ENCODE measurements around the gene CHST8. TPM values are rescaled to one million over a fixed set of nuclear protein-coding genes. Genes with fewer than 3 reads are reported as not detected.
"Not testable (repeated sequence)": the region's sequence is repeated elsewhere in the genome, so short reads cannot be mapped to it uniquely, and the experiment has no call there.

CHST8 gene
- under 1 TPM; 0.14 to 0.39 (median 0.27) TPM for polyA plus RNA-seq (ENCODE audit: insufficient read length in 4 of 4)

GRCh38 chr19:33621811-33622504 lies at the start of gene CHST8:
TSS of gene CHST8 (plus strand) at chr19:33621953. CDS start at chr19:33689262, 67,309 bp downstream.
- DNase-seq (ENCODE audit: low read depth in 4 of 4, low spot score in 2 of 4): no peak

GRCh38 chr19:33572929-33573328 lies 48.8 kb upstream of the CHST8 start:
- DNase-seq (ENCODE audit: low read depth in 4 of 4, low spot score in 2 of 4): no peak

GRCh38 chr19:33574824-33575223 lies 46.9 kb upstream of the CHST8 start:
- DNase-seq (ENCODE audit: low read depth in 4 of 4, low spot score in 2 of 4): no peak

- no peak for DNase-seq (ENCODE audit: low read depth in 4 of 4, low spot score in 2 of 4)
Measured at GRCh38 chr19:33578697-33579096, 43.1 kb upstream of the CHST8 start.

GRCh38 chr19:33580026-33580644 lies 41.6 kb upstream of the CHST8 start:
- no peak for DNase-seq (ENCODE audit: low read depth in 4 of 4, low spot score in 2 of 4)

- no peak for DNase-seq (ENCODE audit: low read depth in 4 of 4, low spot score in 2 of 4)
Measured at GRCh38 chr19:33580645-33581037, 41.1 kb upstream of the CHST8 start.

- no peak for DNase-seq (ENCODE audit: low read depth in 4 of 4, low spot score in 2 of 4)
Measured at GRCh38 chr19:33582914-33583313, 38.8 kb upstream of the CHST8 start.

GRCh38 chr19:33587150-33587549 lies 34.6 kb upstream of the CHST8 start:
- DNase-seq (ENCODE audit: low read depth in 4 of 4, low spot score in 2 of 4): no peak

- no peak for DNase-seq (ENCODE audit: low read depth in 4 of 4, low spot score in 2 of 4)
Measured at GRCh38 chr19:33590224-33590623, 31.5 kb upstream of the CHST8 start.

- no peak for DNase-seq (ENCODE audit: low read depth in 4 of 4, low spot score in 2 of 4)
Measured at GRCh38 chr19:33595783-33596182, 26.0 kb upstream of the CHST8 start.

GRCh38 chr19:33601583-33601982 lies 20.2 kb upstream of the CHST8 start:
- DNase-seq (ENCODE audit: low read depth in 4 of 4, low spot score in 2 of 4): no peak

GRCh38 chr19:33602576-33603204 lies 19.1 kb upstream of the CHST8 start:
- no peak for DNase-seq (ENCODE audit: low read depth in 4 of 4, low spot score in 2 of 4)

- no peak for DNase-seq (ENCODE audit: low read depth in 4 of 4, low spot score in 2 of 4)
Measured at GRCh38 chr19:33603377-33603776, 18.4 kb upstream of the CHST8 start.

GRCh38 chr19:33604651-33605050 lies 17.1 kb upstream of the CHST8 start:
- DNase-seq (ENCODE audit: low read depth in 4 of 4, low spot score in 2 of 4): no peak

- not testable (repeated sequence) for DNase-seq (ENCODE audit: low read depth in 4 of 4, low spot score in 2 of 4)
Measured at GRCh38 chr19:33605803-33606295, 15.9 kb upstream of the CHST8 start.

- DNase-seq (ENCODE audit: low read depth in 4 of 4, low spot score in 2 of 4): no peak
Measured at GRCh38 chr19:33606556-33606955, 15.2 kb upstream of the CHST8 start.

GRCh38 chr19:33609353-33609752 lies 12.4 kb upstream of the CHST8 start:
- DNase-seq (ENCODE audit: low read depth in 4 of 4, low spot score in 2 of 4): no peak

GRCh38 chr19:33610588-33610987 lies 11.2 kb upstream of the CHST8 start:
- no peak for DNase-seq (ENCODE audit: low read depth in 4 of 4, low spot score in 2 of 4)

- DNase-seq (ENCODE audit: low read depth in 4 of 4, low spot score in 2 of 4): no peak
Measured at GRCh38 chr19:33612928-33613619, 8.7 kb upstream of the CHST8 start.

- DNase-seq (ENCODE audit: low read depth in 4 of 4, low spot score in 2 of 4): no peak
Measured at GRCh38 chr19:33613620-33614000, 8.1 kb upstream of the CHST8 start.

GRCh38 chr19:33616346-33616745 lies 5.4 kb upstream of the CHST8 start:
- DNase-seq (ENCODE audit: low read depth in 4 of 4, low spot score in 2 of 4): no peak

Measured in left renal cortex interstitium (tissue), 4 donors.